ENCODE measurements around the gene JUNB.

- TF ChIP-seq CTCF (IDR thresholded peaks at IDR 0.05 in 2 of 3, conservative IDR thresholded peaks at IDR 0.05 in 1 of 3; ENCODE audit: control insufficient read depth in 2 of 3, extremely low read depth in 1 of 3, insufficient read depth in 1 of 3, low read depth in 3 of 3, low read length in 3 of 3): no peak
- TF ChIP-seq TCF7 (IDR thresholded peaks at IDR 0.05; ENCODE audit: borderline replicate concordance): no peak
- TF ChIP-seq MLLT1 (IDR thresholded peaks at IDR 0.05): no peak
- no peak for TF ChIP-seq POLR2AphosphoS5 (IDR thresholded peaks at IDR 0.05; ENCODE audit: low read length)
- TF ChIP-seq, protein P1, sequence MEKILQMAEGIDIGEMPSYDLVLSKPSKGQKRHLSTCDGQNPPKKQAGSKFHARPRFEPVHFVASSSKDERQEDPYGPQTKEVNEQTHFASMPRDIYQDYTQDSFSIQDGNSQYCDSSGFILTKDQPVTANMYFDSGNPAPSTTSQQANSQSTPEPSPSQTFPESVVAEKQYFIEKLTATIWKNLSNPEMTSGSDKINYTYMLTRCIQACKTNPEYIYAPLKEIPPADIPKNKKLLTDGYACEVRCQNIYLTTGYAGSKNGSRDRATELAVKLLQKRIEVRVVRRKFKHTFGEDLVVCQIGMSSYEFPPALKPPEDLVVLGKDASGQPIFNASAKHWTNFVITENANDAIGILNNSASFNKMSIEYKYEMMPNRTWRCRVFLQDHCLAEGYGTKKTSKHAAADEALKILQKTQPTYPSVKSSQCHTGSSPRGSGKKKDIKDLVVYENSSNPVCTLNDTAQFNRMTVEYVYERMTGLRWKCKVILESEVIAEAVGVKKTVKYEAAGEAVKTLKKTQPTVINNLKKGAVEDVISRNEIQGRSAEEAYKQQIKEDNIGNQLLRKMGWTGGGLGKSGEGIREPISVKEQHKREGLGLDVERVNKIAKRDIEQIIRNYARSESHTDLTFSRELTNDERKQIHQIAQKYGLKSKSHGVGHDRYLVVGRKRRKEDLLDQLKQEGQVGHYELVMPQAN (conservative IDR thresholded peaks at IDR 0.05): no peak
- no peak for TF ChIP-seq JUND (IDR thresholded peaks at IDR 0.05; ENCODE audit: low read depth, low read length)
- no peak for TF ChIP-seq FOXM1 (IDR thresholded peaks at IDR 0.05; ENCODE audit: low read depth, low read length)
- TF ChIP-seq ZNF24 (IDR thresholded peaks at IDR 0.05): no peak
- no peak for TF ChIP-seq NFYB (IDR thresholded peaks at IDR 0.05; ENCODE audit: insufficient read depth, low read depth, low read length)
Measured at GRCh38 chr19:12821761-12822160, 30.5 kb downstream of the JUNB start.

Data from GM12878 (cell line).